HEK293 (cell line): ENCODE data around the gene JOSD1.

Experiments
- CTCF ChIA-PET: fragments of 350-600 bp; formaldehyde crosslinking; extraction: SDS; loops from one replicate; lab custom pipeline; 2021; ENCODE audit warnings: antibody characterized with exemption; lab: Yijun Ruan, JAX
- POLR2A ChIA-PET: fragments of 300-600 bp; formaldehyde crosslinking; extraction: SDS; loops from one replicate; lab custom pipeline; 2020; ENCODE audit warnings: antibody characterized with exemption, inconsistent platforms; lab: Yijun Ruan, JAX
- H3K27ac ChIP-seq: fragments of 200-500 bp; sonication (Bioruptor generic); 2 replicates; pipeline ENCODE4 v1.5.1; 2014; ENCODE audit warnings: low read depth, low read length, control low read depth, inconsistent platforms; ENCODE audit errors: extremely low read depth
- H3K36me3 ChIP-seq, 2 experiments: fragments of 200-500 bp in 1 of 2; sonication (Bioruptor generic) in 1 of 2; 1 replicate in 1 of 2; 2 replicates in 1 of 2; pipeline ENCODE4 v1.5.1; 2014 to 2017; ENCODE audit warnings: inconsistent platforms in 2 of 2, low read length in 2 of 2; ENCODE audit not compliant: control insufficient read depth in 2 of 2, insufficient read depth in 1 of 2
- H3K4me1 ChIP-seq: fragments of 200-500 bp; sonication (Bioruptor generic); 2 replicates; pipeline ENCODE4 v1.5.1; 2014; ENCODE audit warnings: mild to moderate bottlenecking, low read length, inconsistent platforms; ENCODE audit not compliant: control insufficient read depth, insufficient read depth
- H3K4me3 ChIP-seq: 2 replicates; pipeline ENCODE4 v1.5.1; 2011; ENCODE audit warnings: low read depth, mild to moderate bottlenecking, control low read depth, low read length, moderate library complexity
- H3K9me3 ChIP-seq: fragments of 200-500 bp; sonication (Bioruptor generic); 2 replicates; pipeline ENCODE4 v1.5.1; 2014; ENCODE audit warnings: low read depth, low read length, inconsistent platforms; ENCODE audit not compliant: control insufficient read depth, insufficient read depth
- CTCF ChIP-seq: fragments of 450-650 bp; formaldehyde crosslinking; IDR thresholded peaks from 2 replicates; pipeline ENCODE4 v1.5.1; 2016; ENCODE audit warnings: missing biosample characterization, missing genetic modification characterization
- GLIS1 ChIP-seq: fragments of 450-650 bp; formaldehyde crosslinking; IDR thresholded peaks from 2 replicates; pipeline ENCODE4 v1.5.1; 2016; ENCODE audit warnings: missing biosample characterization, missing genetic modification characterization
- HIC1 ChIP-seq: fragments of 450-650 bp; formaldehyde crosslinking; IDR thresholded peaks from 2 replicates; pipeline ENCODE4 v1.5.1; 2016; ENCODE audit warnings: missing biosample characterization, missing genetic modification characterization
- IKZF3 ChIP-seq: fragments of 450-650 bp; IDR thresholded peaks from 2 replicates; pipeline ENCODE4 v1.5.0; 2018; ENCODE audit warnings: missing biosample characterization, mild to moderate bottlenecking, missing genetic modification characterization, moderate library complexity
- SALL2 ChIP-seq: fragments of 450-650 bp; formaldehyde crosslinking; IDR thresholded peaks from 2 replicates; pipeline ENCODE4 v1.5.0; 2017; ENCODE audit warnings: missing biosample characterization, mild to moderate bottlenecking, missing genetic modification characterization, borderline replicate concordance
- SCRT2 ChIP-seq: fragments of 450-650 bp; formaldehyde crosslinking; IDR thresholded peaks from 2 replicates; pipeline ENCODE4 v1.5.1; 2016; ENCODE audit warnings: missing biosample characterization, missing genetic modification characterization
- SP2 ChIP-seq: fragments of 450-650 bp; formaldehyde crosslinking; IDR thresholded peaks from 2 replicates; pipeline ENCODE4 v1.5.1; 2016; ENCODE audit warnings: missing biosample characterization, missing genetic modification characterization
- TSHZ1 ChIP-seq: fragments of 450-650 bp; formaldehyde crosslinking; IDR thresholded peaks from 2 replicates; pipeline ENCODE4 v1.5.1; 2016; ENCODE audit warnings: missing biosample characterization, missing genetic modification characterization, borderline replicate concordance
- YY1 ChIP-seq: fragments of 450-650 bp; formaldehyde crosslinking; IDR thresholded peaks from 2 replicates; pipeline ENCODE4 v1.5.1; 2018; ENCODE audit warnings: missing biosample characterization, missing genetic modification characterization
- ZBTB17 ChIP-seq: fragments of 450-650 bp; formaldehyde crosslinking; IDR thresholded peaks from 2 replicates; pipeline ENCODE4 v1.5.1; 2016; ENCODE audit warnings: missing biosample characterization, missing genetic modification characterization
- ZBTB26 ChIP-seq: fragments of 450-650 bp; formaldehyde crosslinking; optimal IDR thresholded peaks from 2 replicates; pipeline ENCODE3; 2016; ENCODE audit warnings: missing biosample characterization, mild to moderate bottlenecking, missing genetic modification characterization
- ZFP41 ChIP-seq: fragments of 450-650 bp; formaldehyde crosslinking; IDR thresholded peaks from 2 replicates; pipeline ENCODE4 v1.5.1; 2016; ENCODE audit warnings: missing biosample characterization, missing genetic modification characterization, borderline replicate concordance
- ZNF221 ChIP-seq: fragments of 450-650 bp; formaldehyde crosslinking; IDR thresholded peaks from 2 replicates; pipeline ENCODE4 v1.5.1; 2017; ENCODE audit warnings: missing biosample characterization, missing genetic modification characterization, borderline replicate concordance
- ZNF37A ChIP-seq: fragments of 450-650 bp; IDR thresholded peaks from 2 replicates; pipeline ENCODE4 v1.5.1; 2018; ENCODE audit warnings: missing biosample characterization, missing genetic modification characterization
- ZNF426 ChIP-seq: fragments of 450-650 bp; formaldehyde crosslinking; IDR thresholded peaks from 2 replicates; pipeline ENCODE4 v1.5.1; 2017; ENCODE audit warnings: missing biosample characterization, missing genetic modification characterization, mild to moderate bottlenecking, inconsistent platforms, moderate library complexity
- ZNF560 ChIP-seq: fragments of 450-650 bp; formaldehyde crosslinking; IDR thresholded peaks from 2 replicates; pipeline ENCODE4 v1.5.1; 2017; ENCODE audit warnings: missing biosample characterization, missing genetic modification characterization, borderline replicate concordance
- ZNF621 ChIP-seq: fragments of 450-650 bp; formaldehyde crosslinking; IDR thresholded peaks from 2 replicates; pipeline ENCODE4 v1.5.1; 2017; ENCODE audit warnings: missing biosample characterization, missing genetic modification characterization
- ZNF623 ChIP-seq: fragments of 450-650 bp; formaldehyde crosslinking; IDR thresholded peaks from 2 replicates; pipeline ENCODE4 v1.5.1; 2016; ENCODE audit warnings: missing biosample characterization, missing genetic modification characterization
- ZNF677 ChIP-seq: fragments of 450-650 bp; IDR thresholded peaks from 2 replicates; pipeline ENCODE4 v1.5.0; 2018; ENCODE audit warnings: missing biosample characterization, mild to moderate bottlenecking, missing genetic modification characterization, moderate library complexity
- ZSCAN23 ChIP-seq: fragments of 450-650 bp; formaldehyde crosslinking; IDR thresholded peaks from 2 replicates; pipeline ENCODE4 v1.5.1; 2016; ENCODE audit warnings: missing biosample characterization, missing genetic modification characterization

The JOSD1 gene

GRCh38 chr22:38725900-38726655 is 25.3 kb upstream of the JOSD1 start:
- no peak overlapping the region for H3K4me3 ChIP-seq
- ChIA-PET POLR2A (interaction anchor here (1.5 to 5.3 kb wide), 2 partner anchors 8 to 10 kb away, joined by 4 to 23 read pairs; no protein-coding TSS in a partner anchor), CTCF (interaction anchor here (0.5 to 5.1 kb wide), 8 partner anchors 9 to 1061 kb away, joined by 3 to 39 read pairs (median 4); no protein-coding TSS in a partner anchor)
- no peaks in the 10 kb centered on the region for H3K4me1 ChIP-seq
- peaks cover 45 to 99% of the 10 kb centered on the region in 2 experiments for H3K36me3 ChIP-seq
- no peaks in the 10 kb centered on the region for H3K9me3 ChIP-seq
- no peak overlapping the region for H3K27ac ChIP-seq
- TF ChIP-seq HIC1 = no peak
- no peak for TF ChIP-seq ZNF221 (tag by site-specific recombination)

GRCh38 chr22:38724926-38725571 is 24.3 kb upstream of the JOSD1 start:
- TF ChIP-seq IKZF3 (tag by site-specific recombination) = no peak
- TF ChIP-seq CTCF (tag by site-specific recombination) = peak; percentile 32; the same call in 1 of the 2 replicates
- peak; percentile 54; the same call in 1 of the 2 replicates for TF ChIP-seq ZBTB17 (tag by site-specific recombination)
- no peak for TF ChIP-seq ZNF621
- TF ChIP-seq SCRT2 (tag by site-specific recombination) = peak; percentile 48; the same call in 1 of the 2 replicates
- Histone ChIP-seq H3K9me3 (no peaks in the 10 kb centered on the region), H3K4me3 (no peak overlapping the region), H3K36me3 (peaks cover 47 to 98% of the 10 kb centered on the region in 2 experiments), H3K4me1 (no peaks in the 10 kb centered on the region), H3K27ac (peak overlapping the region; percentile 36; the same call in 1 of the 2 replicates)
- ChIA-PET POLR2A (interaction anchor here (1.0 to 5.3 kb wide), 4 partner anchors 9 to 19 kb away, joined by 3 to 23 read pairs (median 6); partner anchors contain the start of gene GTPBP1), CTCF (interaction anchor here (0.6 to 5.1 kb wide), 17 partner anchors 8 to 761 kb away, joined by 3 to 39 read pairs (median 4); no protein-coding TSS in a partner anchor)

- no peaks in the 10 kb centered on the region for H3K4me1 ChIP-seq
- CTCF ChIA-PET = interaction anchor here (0.5 to 5.1 kb wide), 9 partner anchors 9 to 172 kb away, joined by 3 to 39 read pairs (median 10); no protein-coding TSS in a partner anchor
- no peaks in the 10 kb centered on the region for H3K9me3 ChIP-seq
- POLR2A ChIA-PET = interaction anchor here (1.3 to 5.3 kb wide), 2 partner anchors 10 to 18 kb away, joined by 7 to 23 read pairs; partner anchors contain the start of gene GTPBP1
- H3K36me3 ChIP-seq = peaks cover 49 to 94% of the 10 kb centered on the region in 2 experiments
- no peak overlapping the region for H3K4me3 ChIP-seq
- no peak overlapping the region for H3K27ac ChIP-seq
- TF ChIP-seq SALL2 (tag by site-specific recombination) = no peak
- no peak for TF ChIP-seq SP2
- TF ChIP-seq ZNF677 = no peak
- TF ChIP-seq ZNF426 (tag by site-specific recombination) = no peak
- TF ChIP-seq ZBTB17 (tag by site-specific recombination) = no peak
- TF ChIP-seq ZNF560 = no peak
- no peak for TF ChIP-seq YY1 (tag by site-specific recombination)
- TF ChIP-seq ZSCAN23 (tag by site-specific recombination) = no peak
- TF ChIP-seq GLIS1 = no peak
- TF ChIP-seq ZNF623 = no peak
- TF ChIP-seq TSHZ1 (tag by site-specific recombination) = no peak
- no peak for TF ChIP-seq ZBTB26 (tag by site-specific recombination)
- no peak for TF ChIP-seq ZFP41
- no peak for TF ChIP-seq ZNF37A (tag by site-specific recombination)
Observed at GRCh38 chr22:38724176-38724575, 23.4 kb upstream of the JOSD1 start.
